ENCODE measurements around the gene SRRT.
"Not testable (repeated sequence)": the region's sequence is repeated elsewhere in the genome, so short reads cannot be mapped to it uniquely, and the experiment has no call there.

The SRRT gene

GRCh38 chr7:100921039-100921438 is 46.1 kb downstream of the SRRT start:
- TF ChIP-seq, protein P1, sequence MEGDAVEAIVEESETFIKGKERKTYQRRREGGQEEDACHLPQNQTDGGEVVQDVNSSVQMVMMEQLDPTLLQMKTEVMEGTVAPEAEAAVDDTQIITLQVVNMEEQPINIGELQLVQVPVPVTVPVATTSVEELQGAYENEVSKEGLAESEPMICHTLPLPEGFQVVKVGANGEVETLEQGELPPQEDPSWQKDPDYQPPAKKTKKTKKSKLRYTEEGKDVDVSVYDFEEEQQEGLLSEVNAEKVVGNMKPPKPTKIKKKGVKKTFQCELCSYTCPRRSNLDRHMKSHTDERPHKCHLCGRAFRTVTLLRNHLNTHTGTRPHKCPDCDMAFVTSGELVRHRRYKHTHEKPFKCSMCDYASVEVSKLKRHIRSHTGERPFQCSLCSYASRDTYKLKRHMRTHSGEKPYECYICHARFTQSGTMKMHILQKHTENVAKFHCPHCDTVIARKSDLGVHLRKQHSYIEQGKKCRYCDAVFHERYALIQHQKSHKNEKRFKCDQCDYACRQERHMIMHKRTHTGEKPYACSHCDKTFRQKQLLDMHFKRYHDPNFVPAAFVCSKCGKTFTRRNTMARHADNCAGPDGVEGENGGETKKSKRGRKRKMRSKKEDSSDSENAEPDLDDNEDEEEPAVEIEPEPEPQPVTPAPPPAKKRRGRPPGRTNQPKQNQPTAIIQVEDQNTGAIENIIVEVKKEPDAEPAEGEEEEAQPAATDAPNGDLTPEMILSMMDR (IDR thresholded peaks at IDR 0.05), result no peak
- no peak overlapping the region for H3K4me3 ChIP-seq
- H3K4me1 ChIP-seq, result no peaks in the 10 kb centered on the region
- intact Hi-C loops (cut with DNase I; ENCODE audit: low total_unique reads), result no loop called here
- H3K27ac ChIP-seq, result no peak overlapping the region
- DNase-seq, result no peak
- no peaks in the 10 kb centered on the region for H3K9me3 ChIP-seq
- peaks cover 0 to 21% of the 10 kb centered on the region in 2 donors for H3K27me3 ChIP-seq
- no peaks in the 10 kb centered on the region for H3K36me3 ChIP-seq

DNA sequence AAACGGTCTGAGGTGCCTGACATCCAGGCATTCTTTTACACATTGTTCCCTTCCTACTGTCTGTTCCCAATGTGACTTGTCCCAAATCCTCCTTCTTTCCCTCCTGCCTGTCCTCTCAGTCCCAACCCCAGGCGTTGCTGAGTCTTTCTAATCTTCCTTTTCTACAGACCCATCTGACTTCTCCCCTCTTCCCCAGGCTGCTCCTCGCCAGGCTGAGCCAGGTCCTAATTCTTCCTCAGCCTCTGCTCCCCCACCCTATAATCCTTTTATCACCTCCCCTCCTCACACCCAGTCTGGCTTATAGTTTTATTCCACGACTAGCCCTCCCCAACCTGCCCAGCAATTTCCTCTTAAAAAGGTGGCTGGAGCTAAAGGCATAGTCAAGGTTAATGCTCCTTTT is 48.7 kb downstream of the SRRT start:
- H3K9me3 ChIP-seq; intact Hi-C loops (cut with DNase I; ENCODE audit: low total_unique reads); H3K4me3 ChIP-seq; H3K4me1 ChIP-seq; H3K27me3 ChIP-seq; DNase-seq; H3K36me3 ChIP-seq; H3K27ac ChIP-seq: not testable (repeated sequence)

DNA sequence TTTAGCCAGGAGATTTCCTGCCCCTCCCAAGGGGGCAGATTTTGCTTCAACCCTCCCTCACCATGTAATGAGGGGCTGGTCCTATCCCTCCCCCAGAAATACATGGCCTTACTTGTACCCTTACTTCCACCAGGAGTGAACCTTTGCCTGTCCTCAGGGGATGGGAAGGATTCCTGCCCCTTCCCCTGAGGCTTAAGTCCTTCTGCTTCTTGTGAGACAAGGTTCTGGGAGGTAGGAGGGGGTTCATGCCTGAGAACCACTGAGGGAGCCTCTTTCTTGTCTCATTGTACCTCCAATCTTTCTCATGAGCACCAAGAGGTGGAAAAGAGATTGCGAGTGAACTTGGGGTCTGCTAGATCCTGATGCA is 54.9 kb downstream of the SRRT start:
- intact Hi-C loops (cut with DNase I; ENCODE audit: low total_unique reads), result no loop called here

GRCh38 chr7:100933734-100934133 is 58.8 kb downstream of the SRRT start:
- DNase-seq, result no peak
- Histone ChIP-seq H3K36me3 (no peaks in the 10 kb centered on the region), H3K4me1 (peaks cover 0 to 4% (median 0%) of the 10 kb centered on the region in 4 donors), H3K27me3 (no peaks in the 10 kb centered on the region), H3K9me3 (no peaks in the 10 kb centered on the region), H3K4me3 (no peak overlapping the region), H3K27ac (no peak overlapping the region)
- intact Hi-C loops (cut with DNase I; ENCODE audit: low total_unique reads), result no loop called here
- TF ChIP-seq, protein P1 (IDR thresholded peaks at IDR 0.05), result no peak

More for the DNA sequence above, 54.9 kb downstream of the SRRT start:
- Histone ChIP-seq H3K4me1 (peaks cover 0 to 4% (median 0%) of the 10 kb centered on the region in 4 donors), H3K9me3 (no peaks in the 10 kb centered on the region), H3K27me3 (no peaks in the 10 kb centered on the region), H3K27ac (no peak overlapping the region), H3K36me3 (no peaks in the 10 kb centered on the region), H3K4me3 (no peak overlapping the region)
- TF ChIP-seq, protein P1 (IDR thresholded peaks at IDR 0.05), result no peak
- no peak for DNase-seq

GRCh38 chr7:100935381-100935780 is 60.5 kb downstream of the SRRT start:
- H3K9me3 ChIP-seq; DNase-seq; H3K36me3 ChIP-seq; H3K27me3 ChIP-seq; intact Hi-C loops (cut with DNase I; ENCODE audit: low total_unique reads); H3K4me1 ChIP-seq; H3K27ac ChIP-seq; H3K4me3 ChIP-seq: not testable (repeated sequence)

GRCh38 chr7:100936167-100936566 is 61.3 kb downstream of the SRRT start:
- H3K4me3 ChIP-seq; DNase-seq; H3K4me1 ChIP-seq; H3K36me3 ChIP-seq; intact Hi-C loops (cut with DNase I; ENCODE audit: low total_unique reads); H3K27me3 ChIP-seq; H3K9me3 ChIP-seq; H3K27ac ChIP-seq: not testable (repeated sequence)
